Sciatic nerve (tissue), 2 donors: Measurements from ENCODE around the gene CCDC78. TPM values are rescaled to one million over a fixed set of nuclear protein-coding genes. Genes with fewer than 3 reads are reported as not detected.
"Not testable (repeated sequence)": the region's sequence is repeated elsewhere in the genome, so short reads cannot be mapped to it uniquely, and the experiment has no call there.

Source experiments
- ATAC-seq: fragments of 200-7000 bp; cut with Tn5 transposase; one replicate; pipeline ENCODE4 v1.9.1; 2020; ENCODE audit warnings: mild to moderate bottlenecking, moderate library complexity
- DNase-seq: peaks from one replicate; pipeline ENCODE4 v3.0.0-alpha.2; 2020; ENCODE audit warnings: low spot score
- intact Hi-C: fragments of 100-400 bp; cut with DNase I; formaldehyde crosslinking; loops from one replicate; pipeline ENCODE4 v1.14.2; 2022
- total RNA-seq: library from RNA; stranded (reverse); fragmentation: NEBNext Ultra II Directional; extraction: Animal tissue kit (Norgen Biotek cat#: 25700); gene quantifications from one replicate; pipeline ENCODE4 v1.2.1, GENCODE V29; 2021
- donor health status: DM: no; HTN: no; CAD: no.
- donor health status: DM: no; HTN: no; CAD: no.

The CCDC78 gene
- total RNA-seq, 1 donor from 2014 or later: 2.1 TPM

DNA sequence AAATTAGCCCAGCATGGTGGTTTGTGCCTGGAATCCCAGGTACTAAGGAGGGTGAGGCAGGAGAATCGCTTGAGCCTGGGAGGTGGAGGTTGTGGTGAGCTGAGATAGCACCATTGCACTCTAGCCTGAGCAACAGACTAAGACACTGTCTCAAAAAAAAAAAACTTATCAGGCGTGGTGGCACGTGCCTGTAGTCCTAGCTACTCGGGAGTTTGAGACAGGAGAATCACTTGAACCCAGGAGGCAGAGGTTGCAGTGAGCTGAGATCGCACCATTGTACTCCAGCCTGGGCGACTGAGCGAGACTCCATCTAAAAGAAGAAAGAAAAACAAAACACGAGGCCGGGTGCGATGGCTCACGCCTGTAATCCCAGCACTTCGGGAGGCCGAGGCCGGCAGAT, 16.7 kb upstream of the CCDC78 start:
- DNase-seq, ATAC-seq, intact Hi-C loops: not testable (repeated sequence)

DNA sequence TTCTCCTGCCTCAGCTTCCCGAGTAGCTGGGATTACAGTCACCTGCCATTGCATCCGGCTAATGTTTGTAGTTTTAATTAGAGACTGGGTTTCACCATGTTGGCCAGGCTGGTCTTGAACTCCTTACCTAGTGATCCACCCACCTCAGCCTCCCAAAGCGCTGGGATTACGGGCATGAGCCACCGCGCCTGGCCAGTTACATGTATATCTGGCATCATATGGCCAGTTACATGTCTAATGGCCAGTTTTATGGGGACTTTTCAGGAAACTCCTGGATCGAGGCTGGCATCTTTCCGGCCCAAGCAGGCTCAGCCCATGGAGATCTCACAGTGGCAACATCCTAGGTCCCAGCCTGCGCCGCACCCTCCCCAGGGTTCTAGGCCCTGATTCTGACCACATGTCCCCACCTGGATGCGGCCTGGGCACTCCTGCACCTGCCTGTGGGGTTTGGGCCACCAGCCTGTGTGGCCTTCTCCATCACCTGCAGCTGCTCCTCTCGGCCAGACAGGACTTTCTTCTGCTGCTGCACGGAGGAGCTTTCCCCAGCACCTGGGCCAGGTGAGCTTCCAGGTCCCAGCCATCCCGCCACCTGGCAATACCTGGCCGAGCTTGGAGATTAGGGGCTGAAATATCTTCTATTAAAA, 15.9 kb upstream of the CCDC78 start:
- intact Hi-C loops: no loop called here
- ATAC-seq: no peak
- no peak for DNase-seq

DNA sequence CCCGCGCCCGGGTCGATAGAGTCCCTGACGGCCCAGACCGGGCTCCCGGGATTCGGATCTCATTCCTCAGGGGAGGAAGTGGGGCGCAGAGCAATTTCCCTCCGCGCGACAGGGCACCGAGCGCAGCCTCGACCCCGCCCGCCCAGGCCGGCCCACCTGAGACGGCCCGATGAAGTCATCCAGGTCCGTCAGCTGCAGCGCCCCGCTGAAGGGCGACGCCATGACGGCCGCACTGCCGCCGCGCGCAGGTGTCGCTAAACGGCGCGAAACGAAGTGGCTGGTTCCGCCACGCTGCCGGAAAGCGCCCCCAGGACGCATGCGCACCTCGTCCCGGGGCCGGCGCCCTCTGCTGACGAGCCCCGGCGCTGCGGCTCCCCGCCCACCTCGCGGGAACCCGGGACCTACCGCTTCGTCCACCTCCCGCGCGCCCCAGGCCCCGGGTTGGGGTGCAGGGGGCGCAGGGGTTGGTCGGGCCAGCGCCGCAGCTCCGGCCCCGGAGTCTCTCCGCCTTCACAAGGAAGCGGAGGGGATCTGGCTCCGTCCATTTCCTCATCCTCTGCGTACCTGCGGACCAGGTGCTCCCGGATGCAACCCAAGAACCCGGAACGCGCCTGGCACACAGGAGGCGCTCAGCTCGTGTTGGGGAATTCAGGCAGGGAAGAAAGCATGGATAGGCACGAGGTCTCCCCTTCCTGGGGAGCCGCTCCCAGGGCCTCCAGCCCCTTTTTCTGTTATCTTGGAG, 14.7 kb upstream of the CCDC78 start, which contains the start of gene CIAO3:
CIAO3 (minus strand) TSS at position 234 of the 742 bp plus-strand sequence; CDS start at position 222, 12 bp downstream.
- DNase-seq (peak; percentile 94), ATAC-seq (peak; percentile 95)
- intact Hi-C loops: no loop called here

GRCh38 chr16:740459-740763, 14.2 kb upstream of the CCDC78 start:
- ATAC-seq (peak; percentile 48), DNase-seq (no peak)
- intact Hi-C loops: no loop called here

- intact Hi-C loops: no loop called here
Observed at GRCh38 chr16:739560-740458, 13.6 kb upstream of the CCDC78 start.

DNA sequence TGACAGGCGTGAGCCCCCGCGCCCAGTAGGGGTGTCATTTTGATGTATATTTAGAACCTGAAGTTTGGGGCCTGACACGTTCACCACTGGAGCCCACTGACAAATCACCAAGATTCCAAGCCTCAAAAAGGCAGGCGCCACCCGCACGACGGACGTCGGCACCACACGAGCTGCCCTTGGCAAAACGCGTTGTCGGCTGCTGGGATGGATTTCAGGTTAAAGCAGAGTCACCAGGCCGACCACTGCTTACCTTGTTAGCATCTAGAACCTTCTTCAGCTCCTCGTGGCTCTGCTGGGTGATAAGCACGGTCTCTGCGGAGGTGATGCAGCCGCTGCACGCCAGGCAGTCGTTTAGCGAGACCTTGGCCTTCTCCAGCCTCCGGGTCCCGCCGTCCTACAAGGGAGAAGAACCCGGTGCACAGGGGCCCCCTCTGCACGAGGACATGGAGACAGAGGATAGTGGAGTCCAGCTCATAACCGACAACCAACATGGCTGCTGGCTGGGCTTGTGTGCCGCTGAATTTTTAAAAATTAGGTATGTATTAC, 10.8 kb upstream of the CCDC78 start:
- intact Hi-C loops: no loop called here
- ATAC-seq: no peak

More at GRCh38 chr16:739560-740458, 13.6 kb upstream of the CCDC78 start:
- ATAC-seq (no peak), DNase-seq (no peak)

DNA sequence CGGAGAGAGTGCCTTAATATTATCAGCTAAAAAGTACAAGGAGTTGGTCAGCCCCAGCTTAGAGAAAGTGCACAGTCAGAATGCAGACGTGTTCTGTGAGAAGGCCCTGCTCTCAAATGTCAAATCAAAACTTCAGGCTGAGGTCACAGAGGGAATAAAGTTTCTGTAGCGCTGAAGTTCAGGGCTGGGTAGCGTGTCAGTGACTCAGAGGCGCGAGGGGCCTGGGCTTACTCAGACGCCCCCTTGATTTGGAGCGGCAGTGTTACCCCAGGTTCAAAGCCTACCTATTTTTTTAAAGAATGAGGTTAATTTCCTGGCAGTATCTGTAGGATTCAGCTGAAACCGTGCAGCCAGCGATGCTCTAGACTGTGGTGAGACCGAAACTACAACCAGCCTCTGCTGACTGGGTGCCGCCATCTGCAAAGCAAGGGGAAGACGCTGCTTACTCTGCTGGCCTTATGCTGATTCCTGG, 9.8 kb upstream of the CCDC78 start:
- intact Hi-C loops: no loop called here
- DNase-seq (no peak), ATAC-seq (no peak)

More for the DNA sequence above, 10.8 kb upstream of the CCDC78 start:
- no peak for DNase-seq

DNA sequence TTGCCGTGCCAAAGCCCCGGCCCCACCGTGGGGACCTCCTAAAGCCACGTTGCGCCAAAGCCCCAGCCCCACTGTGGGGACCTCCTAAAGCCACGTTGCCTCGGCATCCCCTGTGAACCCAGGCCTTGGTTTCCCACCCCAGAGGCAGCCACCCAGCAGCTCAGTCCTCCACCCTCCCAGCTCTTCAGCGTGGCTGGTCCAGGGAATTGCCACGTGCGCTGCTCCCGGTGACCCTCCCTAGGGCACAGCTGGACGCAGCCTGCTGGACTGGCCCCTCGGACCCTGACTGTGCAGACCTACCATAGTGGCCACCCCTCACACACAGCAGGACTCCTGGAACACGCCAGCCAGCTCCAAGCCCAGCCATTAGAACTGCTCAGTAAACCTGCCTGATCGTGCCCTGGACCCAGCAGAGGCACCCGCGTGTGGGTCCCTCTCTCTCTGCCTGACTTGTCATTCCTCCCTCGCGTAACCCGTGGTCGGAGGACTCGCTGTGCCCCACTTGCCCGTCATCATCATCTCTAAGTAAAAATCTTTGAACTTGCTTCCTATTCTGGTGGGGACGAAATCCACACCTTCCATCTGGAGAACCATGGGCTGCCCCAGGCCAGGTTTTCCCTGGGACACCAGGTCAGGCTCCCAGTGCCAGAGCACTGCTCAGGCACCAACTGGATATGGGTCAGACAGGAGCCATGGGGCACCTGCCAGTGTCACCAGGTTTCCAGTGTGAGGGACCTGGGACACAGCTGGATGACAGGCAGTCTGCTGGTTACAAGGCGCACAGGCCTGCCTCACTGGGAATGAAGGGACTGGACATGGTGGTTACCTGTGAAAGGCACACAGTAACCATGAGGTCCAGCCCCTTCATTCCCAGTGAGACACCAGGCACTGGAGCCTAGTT, 9.0 kb upstream of the CCDC78 start:
- DNase-seq (no peak), ATAC-seq (no peak)
- intact Hi-C loops: no loop called here

- intact Hi-C loops: no loop called here
- ATAC-seq (no peak), DNase-seq (no peak)
Observed at GRCh38 chr16:734208-734980, 8.2 kb upstream of the CCDC78 start.

DNA sequence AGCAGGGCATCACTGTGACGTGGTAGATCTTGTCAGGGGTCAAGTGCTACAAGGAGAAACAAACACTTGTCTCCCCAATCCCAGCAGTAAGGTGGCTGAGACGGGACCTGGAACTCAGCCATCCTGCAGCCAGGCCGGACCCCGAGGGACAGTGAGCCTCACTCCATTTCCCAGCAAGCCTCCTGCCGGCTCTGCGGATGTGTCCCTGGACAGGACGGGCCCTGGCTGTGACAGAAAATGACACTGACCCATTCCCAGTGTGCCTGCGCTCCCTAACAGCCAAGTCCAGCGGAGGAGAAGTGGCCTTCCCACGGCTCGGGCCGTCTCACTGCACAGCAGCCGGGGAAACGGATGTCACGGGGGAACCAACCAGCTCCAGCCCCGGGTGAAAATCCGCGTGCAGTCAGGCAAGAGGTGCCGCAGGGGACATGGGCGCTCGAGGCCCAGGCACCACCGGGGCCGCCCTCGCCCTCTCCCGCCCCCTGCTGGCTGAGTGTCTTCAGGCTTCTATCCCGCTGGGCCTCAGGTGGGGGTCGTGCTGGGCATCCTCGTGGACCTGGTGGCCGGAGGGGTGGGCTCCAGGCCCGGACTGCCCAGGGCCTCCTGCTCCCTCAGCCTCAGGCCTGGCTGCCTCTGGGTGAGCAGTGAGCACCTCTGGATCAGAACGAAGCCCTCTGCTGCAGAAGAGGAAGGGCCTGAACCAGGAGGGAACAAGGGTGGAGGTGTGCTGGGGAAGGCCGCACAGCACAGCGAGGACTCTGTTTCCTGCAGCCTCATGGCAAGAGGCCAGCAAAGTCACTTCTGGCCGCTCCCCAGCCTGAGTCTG, 7.4 kb upstream of the CCDC78 start:
- peak; percentile 63 for DNase-seq
- intact Hi-C loops: no loop called here
- ATAC-seq: no peak

- no peak for ATAC-seq
- intact Hi-C loops: no loop called here
- peak; percentile 58 for DNase-seq
Observed at GRCh38 chr16:732936-733335, 6.7 kb upstream of the CCDC78 start.

GRCh38 chr16:732332-732731, 6.1 kb upstream of the CCDC78 start:
- ATAC-seq (no peak), DNase-seq (no peak)
- intact Hi-C loops: no loop called here

GRCh38 chr16:730666-731509, 4.6 kb upstream of the CCDC78 start:
- ATAC-seq: no peak

GRCh38 chr16:729768-730665, 3.8 kb upstream of the CCDC78 start:
- DNase-seq (peak; percentile 57), ATAC-seq (no peak)
- intact Hi-C loops: no loop called here

More at GRCh38 chr16:730666-731509, 4.6 kb upstream of the CCDC78 start:
- intact Hi-C loops: no loop called here
- peak; percentile 55 for DNase-seq
